ENCODE results near the gene GRAP.

The GRAP gene

GRCh38 chr17:18976201-18976600, 70.6 kb downstream of the GRAP start:
- DNase-seq (ENCODE audit: low read depth): no peak
- TF ChIP-seq MYC (IDR thresholded peaks at IDR 0.05; ENCODE audit: low read depth, low read length) (no peak), CTCF (IDR thresholded peaks at IDR 0.05; ENCODE audit: low read depth, low read length) (no peak), MAX (IDR thresholded peaks at IDR 0.05; ENCODE audit: low read depth, low read length) (no peak), POLR2A (IDR thresholded peaks at IDR 0.05; ENCODE audit: extremely low read depth, insufficient read length) (no peak)

GRCh38 chr17:18975597-18975996, 71.2 kb downstream of the GRAP start:
- no peak for DNase-seq (ENCODE audit: low read depth)
- no peak for TF ChIP-seq CTCF (IDR thresholded peaks at IDR 0.05; ENCODE audit: low read depth, low read length)
- TF ChIP-seq MYC (IDR thresholded peaks at IDR 0.05; ENCODE audit: low read depth, low read length): no peak
- TF ChIP-seq MAX (IDR thresholded peaks at IDR 0.05; ENCODE audit: low read depth, low read length): no peak
- no peak for TF ChIP-seq POLR2A (IDR thresholded peaks at IDR 0.05; ENCODE audit: extremely low read depth, insufficient read length)
- no peak overlapping the region for H3K4me3 ChIP-seq (ENCODE audit: low read depth, low read length)

More at GRCh38 chr17:18976201-18976600, 70.6 kb downstream of the GRAP start:
- H3K4me3 ChIP-seq (ENCODE audit: low read depth, low read length): no peak overlapping the region

- TF ChIP-seq MAX (IDR thresholded peaks at IDR 0.05; ENCODE audit: low read depth, low read length) (no peak), CTCF (IDR thresholded peaks at IDR 0.05; ENCODE audit: low read depth, low read length) (no peak), MYC (IDR thresholded peaks at IDR 0.05; ENCODE audit: low read depth, low read length) (no peak), POLR2A (IDR thresholded peaks at IDR 0.05; ENCODE audit: extremely low read depth, insufficient read length) (no peak)
- H3K4me3 ChIP-seq (ENCODE audit: low read depth, low read length): no peak overlapping the region
- DNase-seq (ENCODE audit: low read depth): no peak
These were observed 72.2 kb downstream of the GRAP start for GRCh38 chr17:18974407-18975149.

GRCh38 chr17:18971801-18972200, 75.0 kb downstream of the GRAP start:
- no peak overlapping the region for H3K4me3 ChIP-seq (ENCODE audit: low read depth, low read length)
- no peak for TF ChIP-seq MYC (IDR thresholded peaks at IDR 0.05; ENCODE audit: low read depth, low read length)
- no peak for TF ChIP-seq POLR2A (IDR thresholded peaks at IDR 0.05; ENCODE audit: extremely low read depth, insufficient read length)
- no peak for TF ChIP-seq CTCF (IDR thresholded peaks at IDR 0.05; ENCODE audit: low read depth, low read length)
- no peak for TF ChIP-seq MAX (IDR thresholded peaks at IDR 0.05; ENCODE audit: low read depth, low read length)
- DNase-seq (ENCODE audit: low read depth): no peak
